HCT116 (cell line): Measurements from ENCODE around the gene RREB1. TPM values are rescaled to one million over a fixed set of nuclear protein-coding genes. Genes with fewer than 3 reads are reported as not detected.

Experiments
- ATAC-seq: fragments of 200-7000 bp; cut with Tn5 transposase; 2 replicates; pipeline ENCODE4 v1.9.1; 2020; ENCODE audit warnings: mild to moderate bottlenecking, moderate library complexity
- BruUV-seq: library from RNA; stranded (reverse); fragments of 400-500 nt; replicated peaks from 2 replicates; lab custom pipeline; 2021; lab: Mats Ljungman, UMichigan
- CTCF ChIA-PET: fragments of 300-600 bp; sonication (Branson Sonifier 250); formaldehyde crosslinking; loops from one replicate; lab custom pipeline; 2021; ENCODE audit warnings: antibody characterized with exemption; lab: Charles Lee
- POLR2A ChIA-PET: fragments of 300-600, 350-600 bp; sonication (Branson Sonifier 250); formaldehyde crosslinking; loops from one replicate; lab custom pipeline; 2021; ENCODE audit warnings: antibody characterized with exemption; lab: Charles Lee
- RAD21 ChIA-PET, 2 experiments: fragments of 300-600 bp; sonication (Branson Sonifier 250); formaldehyde crosslinking; loops; one replicate each; lab custom pipeline; 2023; ENCODE audit warnings: low total read pairs in 2 of 2; ENCODE audit not compliant: uncharacterized antibody in 2 of 2, unreplicated experiment in 2 of 2, low non-redundant PET in 1 of 2; lab: Charles Lee
- DNase-seq: peaks from one replicate; pipeline ENCODE4 v3.0.0-alpha.2; 2010; ENCODE audit warnings: low read depth, low spot score
- H2AFZ ChIP-seq: fragments of 200-600 bp; shearing (Covaris generic), sonication (generic); 2 replicates; pipeline ENCODE4 v1.6.1; 2017; ENCODE audit warnings: low read depth, mixed run types, mixed read lengths, antibody characterized with exemption, low read length; ENCODE audit not compliant: poor library complexity, severe bottlenecking
- H3K27ac ChIP-seq: 2 replicates; pipeline ENCODE4 v1.5.1; 2012; ENCODE audit warnings: low read depth, low read length
- H3K27me3 ChIP-seq: fragments of 200-600 bp; sonication (generic); 2 replicates; pipeline ENCODE4 v1.6.1; 2016; ENCODE audit warnings: mixed run types, low read length, mixed read lengths; ENCODE audit not compliant: insufficient read depth
- H3K36me3 ChIP-seq, 2 experiments: fragments of 200-500 bp in 1 of 2; fragments of 200-600 bp in 1 of 2; sonication (Bioruptor generic) in 1 of 2; sonication (generic) in 1 of 2; 2 replicates each; pipeline versions ENCODE4 v1.5.1 to v1.6.1; 2014 to 2016; ENCODE audit warnings: low read length in 2 of 2, inconsistent platforms in 1 of 2, mixed read lengths in 1 of 2, mixed run types in 1 of 2; ENCODE audit not compliant: insufficient read depth in 2 of 2, control insufficient read depth in 1 of 2
- H3K4me1 ChIP-seq, 2 experiments: fragments of 200-600 bp in 1 of 2; sonication (generic) in 1 of 2; 2 replicates each; pipeline versions ENCODE4 v1.5.1 to v1.6.1; 2012 to 2017; ENCODE audit warnings: low read length in 2 of 2, inconsistent platforms in 1 of 2, mild to moderate bottlenecking in 1 of 2, mixed read lengths in 1 of 2, mixed run types in 1 of 2, moderate library complexity in 1 of 2; ENCODE audit not compliant: insufficient read depth in 2 of 2, control insufficient read depth in 1 of 2
- H3K4me2 ChIP-seq: fragments of 200-600 bp; sonication (generic); 2 replicates; pipeline ENCODE4 v1.6.1; 2017; ENCODE audit warnings: mixed run types, low read length, mixed read lengths
- H3K4me3 ChIP-seq, 2 experiments: fragments of 200-600 bp in 1 of 2; sonication (generic) in 1 of 2; replicated peaks in 1 of 2; 2 replicates each; pipeline ENCODE4 v1.5.1; 2011 to 2016; ENCODE audit warnings: low read length in 2 of 2, control low read depth in 1 of 2, low read depth in 1 of 2, mild to moderate bottlenecking in 1 of 2, mixed read lengths in 1 of 2, mixed run types in 1 of 2
- H3K79me2 ChIP-seq: fragments of 200-600 bp; sonication (generic); 2 replicates; pipeline ENCODE4 v1.6.1; 2017; ENCODE audit warnings: mild to moderate bottlenecking, mixed run types, low read length, moderate library complexity, mixed read lengths; ENCODE audit not compliant: insufficient read depth
- H3K9ac ChIP-seq: fragments of 200-600 bp; sonication (generic); 2 replicates; pipeline ENCODE4 v1.6.1; 2016; ENCODE audit warnings: low read length, mixed read lengths
- H3K9me2 ChIP-seq: fragments of 200-600 bp; sonication (generic), shearing (Covaris generic); 2 replicates; pipeline ENCODE4 v1.6.1; 2017; ENCODE audit warnings: mixed run types, mild to moderate bottlenecking, moderate library complexity; ENCODE audit not compliant: insufficient read depth
- H3K9me3 ChIP-seq, 2 experiments: fragments of 200-500 bp in 1 of 2; fragments of 200-600 bp in 1 of 2; sonication (Bioruptor generic) in 1 of 2; sonication (generic) in 1 of 2; 2 replicates each; pipeline ENCODE4 v1.6.1; 2014 to 2017; ENCODE audit warnings: low read length in 2 of 2, mixed read lengths in 2 of 2, inconsistent platforms in 1 of 2, low read depth in 1 of 2, mild to moderate bottlenecking in 1 of 2, mixed run types in 1 of 2, moderate library complexity in 1 of 2; ENCODE audit not compliant: control insufficient read depth in 1 of 2, insufficient read depth in 1 of 2
- H4K20me1 ChIP-seq: fragments of 200-600 bp; sonication (generic), shearing (Covaris generic); 2 replicates; pipeline ENCODE4 v1.6.1; 2017; ENCODE audit warnings: mixed run types, mild to moderate bottlenecking, moderate library complexity; ENCODE audit not compliant: insufficient read depth
- CBX3 ChIP-seq: IDR thresholded peaks from 2 replicates; pipeline ENCODE4 v1.6.1; 2012; ENCODE audit warnings: low read depth
- EGR1 ChIP-seq: IDR thresholded peaks from 2 replicates; pipeline ENCODE4 v1.6.1; 2012; ENCODE audit warnings: low read depth
- EZH2 ChIP-seq: fragments of 200-600 bp; sonication (generic); IDR thresholded peaks from 2 replicates; pipeline ENCODE4 v1.6.1; 2017; ENCODE audit warnings: antibody characterized with exemption, mixed run types
- EZH2phosphoT487 ChIP-seq: fragments of 200-600 bp; IDR thresholded peaks from 2 replicates; pipeline ENCODE4 v1.6.1; 2018; ENCODE audit warnings: antibody characterized with exemption, borderline replicate concordance
- JUND ChIP-seq: IDR thresholded peaks from 2 replicates; pipeline ENCODE4 v1.6.1; 2012
- RAD21 ChIP-seq: IDR thresholded peaks from 2 replicates; pipeline ENCODE4 v1.6.1; 2012; ENCODE audit warnings: low read depth, mild to moderate bottlenecking
- SIN3A ChIP-seq: IDR thresholded peaks from 2 replicates; pipeline ENCODE4 v1.6.1; 2012; ENCODE audit warnings: low read depth
- SP1 ChIP-seq: IDR thresholded peaks from 2 replicates; pipeline ENCODE4 v1.6.1; 2012; ENCODE audit warnings: low read depth
- YY1 ChIP-seq: IDR thresholded peaks from 2 replicates; pipeline ENCODE4 v1.6.1; 2011; ENCODE audit warnings: low read length, low read depth, moderate library complexity, mild to moderate bottlenecking; ENCODE audit not compliant: insufficient replicate concordance; ENCODE audit errors: extremely low read depth
- ZNF274 ChIP-seq: fragments of 200-500 bp; sonication (Bioruptor generic); IDR thresholded peaks from 2 replicates; pipeline ENCODE4 v1.6.1; 2014; ENCODE audit warnings: mild to moderate bottlenecking, low read depth, low read length, inconsistent platforms
- intact Hi-C: fragments of 100-400 bp; cut with micrococcal nuclease; formaldehyde crosslinking; loops from 2 replicates; pipeline ENCODE4 v1.10.0; 2022
- total RNA-seq: library from RNA; stranded (reverse); gene quantifications from one replicate; pipeline ENCODE4 v1.2.1, GENCODE V29; 2021; ENCODE audit not compliant: unreplicated experiment
- TF ChIP-seq, protein P1 (sequence below), 3 experiments: fragments of 200-600 bp in 1 of 3; sonication (generic) in 1 of 3; IDR thresholded peaks in 2 of 3; conservative IDR thresholded peaks in 1 of 3; 2 replicates each; pipeline ENCODE4 v1.5.1; 2012 to 2017; ENCODE audit warnings: low read depth in 2 of 3, low read length in 2 of 3, antibody characterized with exemption in 1 of 3, borderline replicate concordance in 1 of 3, control low read depth in 1 of 3, mild to moderate bottlenecking in 1 of 3, mixed read lengths in 1 of 3, mixed run types in 1 of 3, moderate library complexity in 1 of 3; ENCODE audit not compliant: insufficient read depth in 1 of 3
- TF ChIP-seq, protein P2 (sequence below): IDR thresholded peaks from 2 replicates; pipeline ENCODE4 v1.6.1; 2012; ENCODE audit warnings: low read depth
- TF ChIP-seq, protein P3 (sequence below): IDR thresholded peaks from 2 replicates; pipeline ENCODE4 v1.6.1; 2012
- TF ChIP-seq, protein P4 (sequence below): IDR thresholded peaks from 2 replicates; pipeline ENCODE4 v1.6.1; 2012

The RREB1 gene
- total RNA-seq, 1 experiment from 2014 or later: 47.9 TPM

DNA sequence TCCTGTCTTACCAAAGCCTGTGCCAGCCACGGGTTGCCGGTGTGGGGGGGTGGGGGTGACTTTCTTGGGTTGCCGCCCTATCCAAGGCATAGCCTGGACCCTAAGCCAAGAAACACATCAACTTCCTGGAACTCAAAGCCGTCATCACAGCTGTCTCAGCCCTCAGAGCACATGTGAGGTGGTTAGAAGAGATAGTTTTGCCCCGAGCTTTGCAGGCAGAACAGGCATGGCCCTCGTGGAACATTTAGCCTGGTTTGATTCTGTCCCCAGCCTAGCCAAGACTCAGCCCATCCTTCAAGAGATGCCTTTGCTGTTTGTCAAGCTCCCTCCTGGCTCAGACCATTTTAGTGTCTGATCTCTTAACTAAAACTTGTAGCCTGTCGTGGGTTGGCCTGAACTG, 64.9 kb downstream of the RREB1 start:
- Histone ChIP-seq H3K79me2 (peaks cover 61% of the 10 kb centered on the region), H3K9ac (no peak overlapping the region), H4K20me1 (no peaks in the 10 kb centered on the region), H3K4me2 (no peak overlapping the region), H3K27me3 (no peaks in the 10 kb centered on the region), H3K4me3 (no peak overlapping the region)
- no TSS peak for BruUV-seq
- no peak for ATAC-seq
- TF ChIP-seq EZH2 (no peak), EGR1 (no peak), ZNF274 (no peak), CBX3 (no peak), YY1 (no peak), SIN3A (no peak), JUND (no peak), SP1 (no peak), RAD21 (no peak), EZH2phosphoT487 (no peak)
- TF ChIP-seq, protein P1, sequence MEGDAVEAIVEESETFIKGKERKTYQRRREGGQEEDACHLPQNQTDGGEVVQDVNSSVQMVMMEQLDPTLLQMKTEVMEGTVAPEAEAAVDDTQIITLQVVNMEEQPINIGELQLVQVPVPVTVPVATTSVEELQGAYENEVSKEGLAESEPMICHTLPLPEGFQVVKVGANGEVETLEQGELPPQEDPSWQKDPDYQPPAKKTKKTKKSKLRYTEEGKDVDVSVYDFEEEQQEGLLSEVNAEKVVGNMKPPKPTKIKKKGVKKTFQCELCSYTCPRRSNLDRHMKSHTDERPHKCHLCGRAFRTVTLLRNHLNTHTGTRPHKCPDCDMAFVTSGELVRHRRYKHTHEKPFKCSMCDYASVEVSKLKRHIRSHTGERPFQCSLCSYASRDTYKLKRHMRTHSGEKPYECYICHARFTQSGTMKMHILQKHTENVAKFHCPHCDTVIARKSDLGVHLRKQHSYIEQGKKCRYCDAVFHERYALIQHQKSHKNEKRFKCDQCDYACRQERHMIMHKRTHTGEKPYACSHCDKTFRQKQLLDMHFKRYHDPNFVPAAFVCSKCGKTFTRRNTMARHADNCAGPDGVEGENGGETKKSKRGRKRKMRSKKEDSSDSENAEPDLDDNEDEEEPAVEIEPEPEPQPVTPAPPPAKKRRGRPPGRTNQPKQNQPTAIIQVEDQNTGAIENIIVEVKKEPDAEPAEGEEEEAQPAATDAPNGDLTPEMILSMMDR (IDR thresholded peaks at IDR 0.05 in 2 of 3, conservative IDR thresholded peaks at IDR 0.05 in 1 of 3; ENCODE audit: borderline replicate concordance in 1 of 3, insufficient read depth in 1 of 3, low read depth in 2 of 3, low read length in 2 of 3): no peak
- TF ChIP-seq, protein P2, sequence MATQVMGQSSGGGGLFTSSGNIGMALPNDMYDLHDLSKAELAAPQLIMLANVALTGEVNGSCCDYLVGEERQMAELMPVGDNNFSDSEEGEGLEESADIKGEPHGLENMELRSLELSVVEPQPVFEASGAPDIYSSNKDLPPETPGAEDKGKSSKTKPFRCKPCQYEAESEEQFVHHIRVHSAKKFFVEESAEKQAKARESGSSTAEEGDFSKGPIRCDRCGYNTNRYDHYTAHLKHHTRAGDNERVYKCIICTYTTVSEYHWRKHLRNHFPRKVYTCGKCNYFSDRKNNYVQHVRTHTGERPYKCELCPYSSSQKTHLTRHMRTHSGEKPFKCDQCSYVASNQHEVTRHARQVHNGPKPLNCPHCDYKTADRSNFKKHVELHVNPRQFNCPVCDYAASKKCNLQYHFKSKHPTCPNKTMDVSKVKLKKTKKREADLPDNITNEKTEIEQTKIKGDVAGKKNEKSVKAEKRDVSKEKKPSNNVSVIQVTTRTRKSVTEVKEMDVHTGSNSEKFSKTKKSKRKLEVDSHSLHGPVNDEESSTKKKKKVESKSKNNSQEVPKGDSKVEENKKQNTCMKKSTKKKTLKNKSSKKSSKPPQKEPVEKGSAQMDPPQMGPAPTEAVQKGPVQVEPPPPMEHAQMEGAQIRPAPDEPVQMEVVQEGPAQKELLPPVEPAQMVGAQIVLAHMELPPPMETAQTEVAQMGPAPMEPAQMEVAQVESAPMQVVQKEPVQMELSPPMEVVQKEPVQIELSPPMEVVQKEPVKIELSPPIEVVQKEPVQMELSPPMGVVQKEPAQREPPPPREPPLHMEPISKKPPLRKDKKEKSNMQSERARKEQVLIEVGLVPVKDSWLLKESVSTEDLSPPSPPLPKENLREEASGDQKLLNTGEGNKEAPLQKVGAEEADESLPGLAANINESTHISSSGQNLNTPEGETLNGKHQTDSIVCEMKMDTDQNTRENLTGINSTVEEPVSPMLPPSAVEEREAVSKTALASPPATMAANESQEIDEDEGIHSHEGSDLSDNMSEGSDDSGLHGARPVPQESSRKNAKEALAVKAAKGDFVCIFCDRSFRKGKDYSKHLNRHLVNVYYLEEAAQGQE: no peak
- TF ChIP-seq, protein P3, sequence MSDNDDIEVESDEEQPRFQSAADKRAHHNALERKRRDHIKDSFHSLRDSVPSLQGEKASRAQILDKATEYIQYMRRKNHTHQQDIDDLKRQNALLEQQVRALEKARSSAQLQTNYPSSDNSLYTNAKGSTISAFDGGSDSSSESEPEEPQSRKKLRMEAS: no peak
- TF ChIP-seq, protein P4, sequence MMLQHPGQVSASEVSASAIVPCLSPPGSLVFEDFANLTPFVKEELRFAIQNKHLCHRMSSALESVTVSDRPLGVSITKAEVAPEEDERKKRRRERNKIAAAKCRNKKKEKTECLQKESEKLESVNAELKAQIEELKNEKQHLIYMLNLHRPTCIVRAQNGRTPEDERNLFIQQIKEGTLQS: no peak
- TF ChIP-seq, all 23 proteins: peak for 0
- Histone ChIP-seq H3K4me1 (no peaks in the 10 kb centered on the region), H3K9me2 (no peaks in the 10 kb centered on the region), H3K9me3 (no peaks in the 10 kb centered on the region), H3K36me3 (no peaks in the 10 kb centered on the region), H2AFZ (no peak overlapping the region), H3K27ac (no peak overlapping the region)
- RAD21 ChIA-PET: no interaction called here
- CTCF ChIA-PET: no interaction called here
- intact Hi-C loops: no loop called here
- POLR2A ChIA-PET: no interaction called here
- DNase-seq: no peak
